ENCODE measurements around the gene IER3IP1. TPM values are rescaled to one million over a fixed set of nuclear protein-coding genes. Genes with fewer than 3 reads are reported as not detected.
A peak's percentile ranks its signal among the peaks of the same experiment; 100 is the strongest.
"Not testable (repeated sequence)": the region's sequence is repeated elsewhere in the genome, so short reads cannot be mapped to it uniquely, and the experiment has no call there.

The IER3IP1 gene
- total RNA-seq, 2 experiments from 2014 or later = 8.5 to 10.3 TPM

DNA sequence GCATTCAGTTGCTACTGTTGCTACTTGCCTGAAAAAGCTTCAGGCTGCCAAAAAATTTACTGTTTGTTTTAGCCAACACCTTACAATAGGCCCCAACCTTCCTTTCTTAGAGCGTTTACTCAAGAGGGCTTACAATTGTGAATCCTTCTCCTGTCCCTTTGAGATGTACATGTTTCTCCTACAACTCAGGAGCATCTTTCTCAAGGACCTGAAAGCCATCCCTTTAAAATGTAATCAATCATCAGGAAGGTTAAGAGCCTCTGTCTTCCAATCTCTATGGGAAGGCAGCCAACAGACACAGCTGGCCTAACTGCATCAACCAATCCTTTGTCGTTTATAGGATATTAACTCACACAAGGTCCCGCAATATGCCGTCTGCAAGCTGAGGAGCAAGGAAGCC is 3.4 kb upstream of the IER3IP1 start:
- H3K27me3 Mint-ChIP-seq = peaks cover 7% of the 10 kb centered on the region
- no peak for ATAC-seq
- peaks cover 3% of the 10 kb centered on the region for H3K4me1 Mint-ChIP-seq
- peaks cover 8% of the 10 kb centered on the region for H3K9me3 Mint-ChIP-seq (ENCODE audit: low read depth)
- H3K4me3 Mint-ChIP-seq = no peak overlapping the region
- H3K36me3 Mint-ChIP-seq = peaks cover 2% of the 10 kb centered on the region
- DNase-seq = no peak
- CTCF ChIA-PET = no interaction called here
- no peak overlapping the region for H3K27ac Mint-ChIP-seq

DNA sequence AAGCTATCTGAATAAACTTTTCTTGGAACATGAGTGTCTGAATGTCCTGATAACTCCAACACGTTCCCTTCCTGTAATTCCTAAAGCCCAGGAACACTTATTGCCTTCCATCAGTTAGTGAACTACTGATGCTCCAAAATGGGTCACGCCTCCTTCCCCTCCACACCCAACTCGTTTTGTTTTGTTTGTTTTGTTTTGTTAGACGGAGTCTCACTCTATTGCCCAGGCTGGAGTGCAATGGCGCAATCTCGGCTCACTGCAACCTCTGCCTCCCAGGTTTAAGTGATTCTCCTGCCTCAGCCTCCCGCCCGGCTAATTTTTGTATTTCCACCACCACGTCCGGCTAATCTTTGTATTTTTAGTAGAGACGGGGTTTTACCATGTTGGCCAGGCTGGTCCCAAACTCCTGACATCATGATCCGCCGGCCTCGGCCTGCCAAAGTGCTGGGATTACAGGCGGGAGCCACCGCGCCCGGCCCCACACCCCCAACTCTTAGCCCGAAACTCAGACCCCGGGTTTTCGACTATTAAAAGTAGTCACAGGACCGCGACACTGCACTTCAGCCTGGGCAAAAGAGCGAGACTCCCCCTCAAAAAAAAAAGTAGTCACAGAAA is 774 bp downstream of the IER3IP1 start:
- DNase-seq = no peak
- Mint-ChIP-seq H3K4me1 (peaks cover 3% of the 10 kb centered on the region), H3K27ac (no peak overlapping the region), H3K36me3 (peaks cover 2% of the 10 kb centered on the region), H3K4me3 (no peak overlapping the region), H3K27me3 (peaks cover under 1% of the 10 kb centered on the region), H3K9me3 (ENCODE audit: low read depth) (no peaks in the 10 kb centered on the region)
- CTCF ChIA-PET = no interaction called here
- ATAC-seq = peak; percentile 13

DNA sequence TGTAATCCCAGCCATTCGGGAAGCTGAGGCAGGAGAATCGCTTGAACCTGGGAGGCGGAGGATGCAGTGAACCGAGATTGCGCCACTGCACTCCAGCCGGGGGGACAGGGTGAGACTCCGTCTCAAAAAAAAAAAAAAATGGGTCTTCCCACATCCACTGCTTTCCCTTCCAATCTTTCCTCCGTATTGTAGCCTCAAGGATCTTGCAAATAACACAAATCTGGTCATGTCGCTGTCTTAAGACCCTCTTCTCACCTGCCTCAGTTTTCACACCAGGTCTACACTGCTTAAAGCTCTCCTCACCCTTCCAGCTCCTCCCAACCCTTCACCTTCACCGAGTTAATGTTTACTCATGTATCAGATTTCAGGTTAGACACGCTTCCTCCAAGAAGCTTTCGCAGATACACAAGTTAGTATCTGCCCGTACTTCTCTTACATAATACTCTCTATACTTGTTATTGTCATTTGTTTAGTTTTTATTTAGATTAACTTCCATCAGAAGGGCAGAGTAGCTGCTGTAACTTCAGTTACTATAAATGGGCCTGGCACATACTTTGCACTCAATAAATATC is 1.5 kb downstream of the IER3IP1 start:
- H3K36me3 Mint-ChIP-seq = peaks cover 3% of the 10 kb centered on the region
- no peak overlapping the region for H3K4me3 Mint-ChIP-seq
- CTCF ChIA-PET = no interaction called here
- no peaks in the 10 kb centered on the region for H3K27me3 Mint-ChIP-seq
- no peak for ATAC-seq
- no peak for DNase-seq
- peaks cover 5% of the 10 kb centered on the region for H3K4me1 Mint-ChIP-seq
- no peak overlapping the region for H3K27ac Mint-ChIP-seq
- H3K9me3 Mint-ChIP-seq (ENCODE audit: low read depth) = no peaks in the 10 kb centered on the region

DNA sequence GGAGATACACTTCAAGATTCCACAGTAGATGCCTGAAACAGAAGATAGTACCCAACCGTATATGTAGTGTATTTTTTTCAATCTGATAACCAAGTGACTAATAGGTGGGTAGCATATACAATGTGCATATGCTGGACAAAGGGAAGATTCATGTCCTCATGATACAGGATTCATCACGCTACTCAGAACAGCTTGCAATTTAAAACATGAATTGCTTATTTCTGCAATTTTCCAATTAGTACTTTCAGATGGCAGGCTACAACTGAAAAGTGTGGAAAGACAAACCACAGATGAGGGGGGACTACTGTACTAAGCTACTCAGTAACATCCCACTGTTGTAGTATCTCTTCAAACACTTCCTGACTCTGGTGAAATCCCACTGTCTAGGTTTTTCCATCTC is 3.7 kb downstream of the IER3IP1 start:
- Mint-ChIP-seq H3K4me3 (no peak overlapping the region), H3K27me3 (no peaks in the 10 kb centered on the region), H3K4me1 (peaks cover 15% of the 10 kb centered on the region), H3K27ac (no peak overlapping the region), H3K36me3 (peaks cover 6% of the 10 kb centered on the region), H3K9me3 (ENCODE audit: low read depth) (no peaks in the 10 kb centered on the region)
- CTCF ChIA-PET = no interaction called here
- DNase-seq (no peak), ATAC-seq (no peak)

DNA sequence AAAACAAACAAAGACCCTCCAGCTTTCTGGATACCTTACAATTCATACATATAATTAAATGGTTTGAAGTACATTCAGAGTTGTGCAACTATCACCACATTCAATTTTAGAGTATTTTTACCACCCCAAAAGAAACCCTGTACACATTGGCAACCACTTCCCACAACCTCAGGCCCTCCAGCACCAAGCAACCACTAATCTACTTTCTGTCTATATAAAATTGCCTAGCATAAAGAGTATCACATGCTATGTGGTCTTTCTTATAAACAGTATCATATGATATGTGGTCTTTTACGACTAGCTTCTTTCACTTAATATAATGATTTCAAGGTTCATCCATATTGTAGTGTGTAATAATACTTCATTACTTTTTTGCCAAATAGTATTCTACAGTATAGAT is 7.3 kb downstream of the IER3IP1 start:
- Mint-ChIP-seq H3K36me3 (peaks cover 12% of the 10 kb centered on the region), H3K4me3 (no peak overlapping the region), H3K27me3 (no peaks in the 10 kb centered on the region), H3K27ac (no peak overlapping the region), H3K9me3 (ENCODE audit: low read depth) (no peaks in the 10 kb centered on the region), H3K4me1 (peaks cover 25% of the 10 kb centered on the region)
- peak; percentile 49 for ATAC-seq
- DNase-seq = peak; percentile 51
- CTCF ChIA-PET = no interaction called here

DNA sequence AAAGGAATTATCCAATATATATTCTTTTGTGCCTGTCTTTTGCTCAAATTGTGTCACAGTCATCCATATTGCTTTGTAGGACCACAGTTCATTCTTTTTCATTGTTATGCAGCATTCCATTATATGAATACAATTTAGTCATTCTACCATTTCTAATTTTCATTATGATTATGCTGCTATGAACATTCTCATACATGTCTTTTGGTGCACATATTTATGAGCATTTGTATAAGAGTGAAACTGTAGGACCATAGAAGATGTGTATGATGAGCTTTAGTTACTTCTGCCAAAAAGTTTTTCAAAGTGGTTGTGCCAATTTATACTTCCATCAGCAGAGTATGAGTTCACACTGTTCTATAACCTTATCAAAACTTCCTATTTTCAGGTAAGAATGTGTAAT is 7.7 kb downstream of the IER3IP1 start:
- ATAC-seq (no peak), DNase-seq (no peak)
- Mint-ChIP-seq H3K9me3 (ENCODE audit: low read depth) (no peaks in the 10 kb centered on the region), H3K36me3 (peaks cover 12% of the 10 kb centered on the region), H3K4me1 (peaks cover 28% of the 10 kb centered on the region), H3K4me3 (no peak overlapping the region), H3K27me3 (no peaks in the 10 kb centered on the region), H3K27ac (no peak overlapping the region)
- CTCF ChIA-PET = no interaction called here

DNA sequence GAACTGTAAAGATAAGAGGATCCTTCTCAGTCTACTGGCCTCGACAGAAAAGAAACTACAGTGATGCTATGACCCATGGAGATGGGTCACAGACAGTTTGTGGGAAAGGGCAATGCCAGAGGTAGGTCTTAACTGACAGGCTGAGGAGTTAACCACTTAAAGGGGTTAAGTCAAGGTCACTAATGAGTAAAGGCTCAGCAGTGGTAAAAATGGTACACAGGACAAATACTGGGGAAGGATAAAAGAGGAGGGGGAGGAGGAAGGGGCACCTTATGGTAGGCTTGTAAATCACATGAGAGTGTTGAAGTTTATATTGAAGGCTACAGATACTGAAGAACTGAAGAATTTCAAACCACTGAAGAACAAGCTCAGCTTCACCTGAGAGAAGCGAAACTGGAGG is 9.9 kb downstream of the IER3IP1 start:
- no peak for DNase-seq
- Mint-ChIP-seq H3K4me3 (no peak overlapping the region), H3K27ac (no peak overlapping the region), H3K36me3 (peaks cover 15% of the 10 kb centered on the region), H3K4me1 (peaks cover 35% of the 10 kb centered on the region), H3K27me3 (no peaks in the 10 kb centered on the region), H3K9me3 (ENCODE audit: low read depth) (no peaks in the 10 kb centered on the region)
- no peak for ATAC-seq
- CTCF ChIA-PET = interaction anchor here (1.2 to 2.0 kb wide), 2 partner anchors 16 to 583 kb away, joined by 3 to 5 read pairs; partner anchors contain the start of gene HDHD2

DNA sequence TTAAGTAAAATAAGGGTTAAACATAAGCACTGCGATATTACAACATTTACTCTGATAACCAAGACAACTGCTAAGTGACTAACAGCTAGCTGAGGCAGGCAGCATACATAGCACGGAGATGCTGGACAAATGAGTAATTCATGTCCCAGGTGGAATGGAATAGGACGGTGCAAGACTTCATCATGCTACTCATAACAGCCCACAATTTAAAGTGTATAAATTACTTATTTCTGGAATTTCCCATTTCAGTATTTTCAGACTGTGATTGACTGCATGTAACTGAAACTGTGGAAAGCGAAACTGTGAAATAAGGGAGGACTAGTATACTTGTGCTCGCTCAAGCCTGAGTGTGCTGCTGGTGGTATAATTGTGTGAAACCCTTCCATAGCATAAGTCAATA is 12.9 kb downstream of the IER3IP1 start:
- CTCF ChIA-PET = no interaction called here
- DNase-seq (no peak), ATAC-seq (peak; percentile 83)
- H3K27me3 Mint-ChIP-seq = no peaks in the 10 kb centered on the region
- peaks cover 12% of the 10 kb centered on the region for H3K36me3 Mint-ChIP-seq
- H3K4me1 Mint-ChIP-seq = peaks cover 26% of the 10 kb centered on the region
- H3K9me3 Mint-ChIP-seq (ENCODE audit: low read depth) = no peaks in the 10 kb centered on the region
- H3K4me3 Mint-ChIP-seq = peak overlapping the region; percentile 17
- no peak overlapping the region for H3K27ac Mint-ChIP-seq

DNA sequence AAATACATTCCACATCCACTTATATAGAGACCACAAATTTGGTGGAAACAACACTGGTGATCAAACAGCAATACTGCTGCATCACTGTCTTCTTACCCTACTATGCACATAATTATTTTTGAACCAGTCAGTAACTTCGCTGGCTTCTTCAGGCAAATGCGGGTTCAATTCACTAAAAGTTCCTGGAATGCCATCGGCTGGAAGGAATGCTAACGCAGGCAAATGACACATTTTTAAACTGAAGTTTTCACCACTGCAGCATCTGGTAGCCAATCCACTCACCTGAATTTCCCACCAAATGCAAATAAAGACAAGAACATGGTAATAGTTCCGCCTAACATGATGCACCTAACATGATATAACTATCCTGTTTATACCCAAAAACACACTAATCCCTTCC is 15.9 kb downstream of the IER3IP1 start:
- H3K27me3 Mint-ChIP-seq = no peaks in the 10 kb centered on the region
- ATAC-seq (no peak), DNase-seq (no peak)
- CTCF ChIA-PET = no interaction called here
- H3K36me3 Mint-ChIP-seq = peaks cover 18% of the 10 kb centered on the region
- H3K4me3 Mint-ChIP-seq = no peak overlapping the region
- no peak overlapping the region for H3K27ac Mint-ChIP-seq
- no peaks in the 10 kb centered on the region for H3K9me3 Mint-ChIP-seq (ENCODE audit: low read depth)
- peaks cover 23% of the 10 kb centered on the region for H3K4me1 Mint-ChIP-seq

DNA sequence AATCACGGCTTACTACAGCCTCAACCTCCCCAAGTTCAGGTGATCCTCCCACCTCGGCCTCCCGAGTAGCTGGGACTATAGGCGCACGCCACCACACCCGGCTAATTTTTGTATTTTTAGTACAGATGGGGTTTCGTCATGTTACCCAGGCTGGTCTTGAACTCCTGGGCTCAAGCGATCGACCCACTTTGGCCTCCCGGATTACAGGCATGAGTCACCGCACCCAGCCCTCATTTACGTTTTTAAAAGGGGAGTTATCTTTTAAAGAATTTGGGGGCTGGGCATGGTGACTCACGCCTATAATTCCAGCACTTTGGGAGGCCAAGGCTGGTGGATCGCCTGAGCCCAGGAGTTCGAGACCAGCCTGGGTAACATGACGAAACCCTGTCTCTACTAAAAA is 17.8 kb downstream of the IER3IP1 start:
- H3K4me3 Mint-ChIP-seq; H3K9me3 Mint-ChIP-seq (ENCODE audit: low read depth); H3K27ac Mint-ChIP-seq; DNase-seq; ATAC-seq; H3K27me3 Mint-ChIP-seq; CTCF ChIA-PET: not testable (repeated sequence)
- Mint-ChIP-seq H3K36me3 (peaks cover 21% of the 10 kb centered on the region), H3K4me1 (peaks cover 11% of the 10 kb centered on the region)

DNA sequence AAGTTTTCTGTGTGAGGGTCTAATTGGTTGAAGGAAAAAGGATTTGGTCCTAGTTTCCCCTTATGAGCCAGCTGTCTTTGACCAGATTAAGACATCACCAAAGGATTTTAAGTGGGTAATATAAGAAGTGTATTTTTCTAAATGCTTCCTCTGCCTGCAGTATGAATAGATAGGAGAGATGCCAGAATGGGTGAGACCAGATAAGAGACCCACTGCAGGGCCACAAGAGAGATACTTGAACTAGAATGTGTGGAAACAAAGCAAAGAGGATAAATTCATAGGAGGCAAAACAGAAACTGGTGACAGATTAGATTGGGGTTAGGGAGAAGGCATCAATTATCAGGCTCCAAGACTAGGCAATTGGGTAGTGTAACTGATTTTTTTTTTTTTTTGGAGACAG is 24.7 kb downstream of the IER3IP1 start:
- Mint-ChIP-seq H3K4me3 (peak overlapping the region; percentile 97), H3K9me3 (ENCODE audit: low read depth) (no peaks in the 10 kb centered on the region), H3K27me3 (no peaks in the 10 kb centered on the region), H3K36me3 (peaks cover 16% of the 10 kb centered on the region), H3K4me1 (peaks cover 29% of the 10 kb centered on the region), H3K27ac (peak overlapping the region; percentile 95)
- CTCF ChIA-PET = interaction anchor here (1.1 kb wide), 1 partner anchor 15 kb away, joined by 4 read pairs; no protein-coding TSS in a partner anchor
- DNase-seq (no peak), ATAC-seq (no peak)

DNA sequence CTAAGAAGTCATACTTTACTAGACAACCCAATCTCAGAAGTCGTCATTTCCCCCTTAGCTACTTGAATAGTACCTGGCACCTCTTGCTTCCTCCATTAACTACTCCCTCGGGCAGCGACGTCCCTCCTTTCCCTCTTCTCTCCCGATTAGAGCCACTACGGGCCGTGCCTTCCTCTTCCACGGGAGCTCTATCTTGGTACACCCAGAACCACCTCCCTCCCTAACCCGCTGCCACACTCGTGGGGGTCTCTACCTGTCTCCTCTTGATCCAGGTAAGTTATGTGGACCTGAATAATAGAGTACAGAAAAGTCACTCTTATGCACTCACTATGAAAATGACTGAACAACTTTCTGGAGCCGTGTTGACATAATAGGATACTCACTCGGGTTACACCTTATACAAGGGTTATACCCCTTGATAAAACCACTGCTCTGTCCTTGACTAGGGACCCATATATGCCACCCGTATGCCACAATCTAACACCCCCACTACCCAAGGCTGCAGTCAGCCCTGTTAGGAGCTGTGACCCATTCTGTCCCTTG is 25.3 kb downstream of the IER3IP1 start:
- Mint-ChIP-seq H3K4me1 (peaks cover 29% of the 10 kb centered on the region), H3K36me3 (peaks cover 12% of the 10 kb centered on the region), H3K27ac (peak overlapping the region; percentile 95), H3K4me3 (peak overlapping the region; percentile 97), H3K27me3 (no peaks in the 10 kb centered on the region), H3K9me3 (ENCODE audit: low read depth) (no peaks in the 10 kb centered on the region)
- DNase-seq (peak; percentile 46), ATAC-seq (peak; percentile 21)
- CTCF ChIA-PET = interaction anchor here (1.0 to 1.7 kb wide), 5 partner anchors 14 to 50 kb away, joined by 3 to 5 read pairs (median 4); no protein-coding TSS in a partner anchor

DNA sequence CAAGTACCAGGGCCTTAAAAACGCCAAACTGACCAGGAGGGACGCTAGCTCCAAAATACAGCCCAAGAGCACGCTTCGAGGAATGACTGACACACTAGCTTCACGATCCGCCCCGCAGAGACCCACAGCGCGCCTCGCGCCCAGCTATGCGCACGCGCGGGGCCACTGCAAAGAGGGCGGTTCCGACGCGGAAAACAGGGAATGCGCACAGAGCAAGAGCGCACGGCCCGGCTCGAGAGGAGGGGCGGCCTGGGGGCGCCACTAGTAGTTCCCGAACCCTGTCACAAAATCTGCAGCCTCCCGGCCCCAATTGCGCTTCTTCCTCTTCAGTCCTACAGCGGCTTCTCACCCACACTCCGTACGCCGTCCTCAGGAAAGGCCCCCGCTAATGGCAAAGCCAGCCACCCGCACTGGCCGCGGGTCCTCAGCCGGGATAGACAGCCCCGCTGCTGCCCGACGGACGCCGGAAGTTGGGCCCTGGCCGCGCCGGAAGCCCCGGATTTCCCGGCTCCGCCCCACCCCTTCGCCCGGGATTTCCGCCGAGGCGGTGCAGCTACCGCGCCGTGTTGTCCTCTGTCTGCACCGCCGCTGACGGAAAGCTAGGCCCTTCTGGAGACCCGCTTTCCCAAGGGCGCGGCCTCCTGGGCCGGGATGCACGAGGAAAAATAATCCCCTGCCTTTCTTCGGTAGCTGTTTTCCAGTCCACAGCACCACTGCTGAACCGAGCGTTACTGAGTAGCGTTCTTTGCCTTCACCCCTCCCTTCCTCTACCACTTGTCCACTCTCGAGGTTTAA is 25.9 kb downstream of the IER3IP1 start, which contains the start of gene HDHD2:
Gene HDHD2 (minus strand): TSS at position 472 of the 795 bp plus-strand sequence. CDS start 14,061 bp downstream, outside the sequence.
- CTCF ChIA-PET = interaction anchor here (0.8 to 1.7 kb wide), 7 partner anchors 14 to 50 kb away, joined by 3 to 5 read pairs (median 3); no protein-coding TSS in a partner anchor

More for the DNA sequence above, 25.9 kb downstream of the IER3IP1 start, which contains the start of gene HDHD2:
- peaks cover 8% of the 10 kb centered on the region for H3K36me3 Mint-ChIP-seq
- H3K4me1 Mint-ChIP-seq = peaks cover 29% of the 10 kb centered on the region
- peak; percentile 92 for ATAC-seq
- H3K9me3 Mint-ChIP-seq (ENCODE audit: low read depth) = no peaks in the 10 kb centered on the region
- H3K27ac Mint-ChIP-seq = peak within 1 kb of the TSS; percentile 95
- H3K4me3 Mint-ChIP-seq = peak within 1 kb of the TSS; percentile 97
- H3K27me3 Mint-ChIP-seq = no peaks in the 10 kb centered on the region
- peak; percentile 85 for DNase-seq

Measured in activated CD8-positive, alpha-beta memory T cell treated with anti-CD3 and anti-CD28 coated beads, Interleukin-2, amount 10 ng/mL, durations not matched to agents 7 days and 5 days (primary cell).